Small intestine (tissue), 7 donors: ENCODE results near the gene USP43. TPM values are rescaled to one million over a fixed set of nuclear protein-coding genes. Genes with fewer than 3 reads are reported as not detected.

Source experiments
- DNase-seq, 2 donors: peaks; one replicate each; pipeline versions ENCODE4 v3.0.0 to v3.0.0-alpha.2; 2013
- FAIRE-seq: peaks from 2 replicates; lab custom pipeline; 2012; peaks lifted over from hg19 to GRCh38; lab: Jason Lieb, UNC
- H3K27ac ChIP-seq, 3 donors: one replicate each; pipeline ENCODE4 v1.5.1; 2013; ENCODE audit warnings: low read length in 2 of 3, mild to moderate bottlenecking in 2 of 3, control low read depth in 1 of 3, inconsistent platforms in 1 of 3, low read depth in 1 of 3, moderate library complexity in 1 of 3
- H3K27me3 ChIP-seq, 3 donors: one replicate each; pipeline ENCODE4 v1.6.1; 2013; ENCODE audit warnings: low read length in 3 of 3, inconsistent platforms in 1 of 3; ENCODE audit not compliant: control insufficient read depth in 3 of 3, insufficient read depth in 3 of 3
- H3K36me3 ChIP-seq, 3 donors: one replicate each; pipeline ENCODE4 v1.6.1; 2013; ENCODE audit warnings: low read length in 3 of 3, inconsistent platforms in 1 of 3, low read depth in 1 of 3, mild to moderate bottlenecking in 1 of 3, moderate library complexity in 1 of 3; ENCODE audit not compliant: control insufficient read depth in 3 of 3, insufficient read depth in 2 of 3
- H3K4me1 ChIP-seq, 3 donors: one replicate each; pipeline ENCODE4 v1.6.1; 2013; ENCODE audit warnings: low read length in 2 of 3, inconsistent platforms in 1 of 3, low read depth in 1 of 3, mild to moderate bottlenecking in 1 of 3, moderate library complexity in 1 of 3; ENCODE audit not compliant: control insufficient read depth in 3 of 3, insufficient read depth in 2 of 3
- H3K4me3 ChIP-seq, 3 donors: one replicate each; pipeline ENCODE4 v1.5.1; 2013; ENCODE audit warnings: low read length in 3 of 3, control low read depth in 1 of 3, inconsistent platforms in 1 of 3, low read depth in 1 of 3, mild to moderate bottlenecking in 1 of 3, moderate library complexity in 1 of 3
- H3K9me3 ChIP-seq, 2 donors: one replicate each; pipeline ENCODE4 v1.6.1; 2013; ENCODE audit warnings: low read depth in 1 of 2, low read length in 1 of 2; ENCODE audit not compliant: control insufficient read depth in 2 of 2, insufficient read depth in 1 of 2
- WGBS, 3 donors: extraction: QIAGEN DNeasy Blood & Tissue Kit; methylation state at CpG; one replicate each; pipeline ENCODE4 v1.1.7; 2013; 5-methylcytosine and 5-hydroxymethylcytosine counted together
- polyA plus RNA-seq, 4 donors: library from polyadenylated mRNA; stranded (reverse) in 3 of 4; unstranded in 1 of 4; fragments of 200-250 nt in 3 of 4; fragments of 120-200 nt in 1 of 4; gene quantifications; one replicate each; pipeline versions ENCODE4 v1.2.1 to v1.2.3, GENCODE V29; 2013
- donor health status: healthy with polysubstance abuse.
- donor health status: control.
- donor health status: control.
- donor health status: Bipolar disorder and iron deficiency.
- donor health status: healthy.

The USP43 gene
- polyA plus RNA-seq, 4 donors: 4.5 to 16.1 (median 8.3) TPM

- H3K36me3 ChIP-seq: peaks cover 0 to 30% (median 9%) of the 10 kb centered on the region in 3 donors
- 84 to 95% (median 91%) methylated on average over 15 of the region's 15 CpGs for WGBS, 3 donors
- no peaks in the 10 kb centered on the region for H3K4me1 ChIP-seq
- DNase-seq (no peak), FAIRE-seq (no peak)
- no peak overlapping the region for H3K27ac ChIP-seq
- no peak overlapping the region for H3K4me3 ChIP-seq
- H3K9me3 ChIP-seq: no peaks in the 10 kb centered on the region
- H3K27me3 ChIP-seq: no peaks in the 10 kb centered on the region
Observed at GRCh38 chr17:9702914-9703780, 57.8 kb downstream of the USP43 start.

DNA sequence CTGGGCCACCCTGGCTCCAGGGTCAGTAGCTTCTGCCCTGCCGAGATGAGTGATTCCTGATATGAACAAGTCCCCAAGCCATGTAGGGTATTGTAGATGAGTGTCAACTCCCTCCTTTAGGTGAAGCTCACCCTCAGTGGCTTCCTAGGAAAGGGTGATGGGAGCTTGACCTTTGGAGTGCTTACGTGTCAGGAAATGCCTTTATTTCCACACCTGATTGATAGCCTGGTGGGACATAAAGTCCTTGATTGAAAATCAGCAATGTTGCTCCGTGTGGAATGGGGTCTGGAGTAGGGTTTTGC, 58.4 kb downstream of the USP43 start:
- WGBS, 3 donors: 61 to 69% (median 65%) methylated on average over 3 of the region's 3 CpGs
- Histone ChIP-seq H3K4me1 (no peaks in the 10 kb centered on the region), H3K36me3 (peaks cover 0 to 30% (median 9%) of the 10 kb centered on the region in 3 donors), H3K27ac (no peak overlapping the region), H3K27me3 (no peaks in the 10 kb centered on the region), H3K9me3 (no peaks in the 10 kb centered on the region), H3K4me3 (no peak overlapping the region)
- DNase-seq: peak in 1 of 2 donors; percentile 35
- no peak for FAIRE-seq

DNA sequence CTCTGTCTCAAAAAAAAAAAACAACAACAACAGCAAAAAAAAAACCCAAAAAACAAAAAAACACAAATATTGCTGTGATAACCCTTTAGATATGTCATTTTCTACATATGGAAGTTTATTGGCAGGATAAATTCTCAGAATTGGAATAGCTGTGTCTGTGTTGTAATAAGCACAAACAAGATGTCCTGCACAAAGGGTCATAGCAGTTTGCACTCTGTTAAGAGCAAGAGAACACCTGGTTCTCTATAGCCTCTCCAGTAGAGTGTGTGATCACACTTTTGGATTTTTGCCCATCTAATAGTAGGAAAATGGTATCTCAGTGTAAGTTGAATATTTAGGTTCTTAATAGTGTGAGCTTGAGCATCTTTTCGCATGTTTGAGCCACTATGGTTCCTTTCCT, 60.4 kb downstream of the USP43 start:
- DNase-seq (no peak), FAIRE-seq (no peak)
- peaks cover 0 to 29% (median 7%) of the 10 kb centered on the region in 3 donors for H3K36me3 ChIP-seq
- no peaks in the 10 kb centered on the region for H3K27me3 ChIP-seq
- H3K27ac ChIP-seq: no peak overlapping the region
- H3K4me3 ChIP-seq: no peak overlapping the region
- H3K9me3 ChIP-seq: no peaks in the 10 kb centered on the region
- 98 to 100% (median 100%) methylated on average over 1 of the region's 1 CpG for WGBS, 3 donors
- no peaks in the 10 kb centered on the region for H3K4me1 ChIP-seq

DNA sequence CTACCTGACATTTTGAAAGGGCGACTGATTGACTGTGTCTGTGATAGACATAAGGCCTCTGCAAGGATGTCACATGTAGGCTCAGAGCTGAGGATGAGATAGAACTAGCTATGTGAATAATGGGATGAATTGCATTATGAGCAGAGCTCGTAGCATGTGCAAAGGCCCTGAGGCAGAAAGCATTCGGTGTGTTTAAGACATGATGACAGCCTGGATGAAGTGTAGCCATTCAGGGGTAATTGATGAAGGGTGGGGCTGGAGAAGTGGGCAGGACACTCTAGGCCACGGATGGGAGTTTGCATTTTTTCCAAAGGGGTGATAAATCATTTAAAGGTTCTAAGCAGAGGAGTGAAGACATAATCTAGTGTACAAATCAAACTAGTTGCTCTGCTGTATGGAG, 62.6 kb downstream of the USP43 start:
- Histone ChIP-seq H3K9me3 (no peaks in the 10 kb centered on the region), H3K4me1 (no peaks in the 10 kb centered on the region), H3K27ac (no peak overlapping the region), H3K36me3 (peaks cover 0 to 17% (median 8%) of the 10 kb centered on the region in 3 donors), H3K4me3 (no peak overlapping the region), H3K27me3 (no peaks in the 10 kb centered on the region)
- no peak for DNase-seq
- 89 to 91% (median 90%) methylated on average over 4 of the region's 4 CpGs for WGBS, 3 donors
- no peak for FAIRE-seq

- WGBS, 3 donors: 85 to 91% (median 86%) methylated on average over 6 of the region's 6 CpGs
- no peaks in the 10 kb centered on the region for H3K9me3 ChIP-seq
- no peak overlapping the region for H3K4me3 ChIP-seq
- FAIRE-seq: no peak
- no peaks in the 10 kb centered on the region for H3K4me1 ChIP-seq
- no peaks in the 10 kb centered on the region for H3K27me3 ChIP-seq
- H3K27ac ChIP-seq: no peak overlapping the region
- DNase-seq: no peak
- H3K36me3 ChIP-seq: peaks cover 0 to 15% (median 10%) of the 10 kb centered on the region in 3 donors
Observed at GRCh38 chr17:9714801-9715200, 69.5 kb downstream of the USP43 start.

GRCh38 chr17:9715503-9716016, 70.2 kb downstream of the USP43 start:
- Histone ChIP-seq H3K9me3 (no peaks in the 10 kb centered on the region), H3K27me3 (no peaks in the 10 kb centered on the region), H3K4me3 (no peak overlapping the region), H3K27ac (no peak overlapping the region), H3K4me1 (no peaks in the 10 kb centered on the region), H3K36me3 (peaks cover 0 to 12% (median 7%) of the 10 kb centered on the region in 3 donors)
- FAIRE-seq: no peak
- DNase-seq: no peak
- 89 to 100% (median 94%) methylated on average over 1 of the region's 1 CpG for WGBS, 3 donors

DNA sequence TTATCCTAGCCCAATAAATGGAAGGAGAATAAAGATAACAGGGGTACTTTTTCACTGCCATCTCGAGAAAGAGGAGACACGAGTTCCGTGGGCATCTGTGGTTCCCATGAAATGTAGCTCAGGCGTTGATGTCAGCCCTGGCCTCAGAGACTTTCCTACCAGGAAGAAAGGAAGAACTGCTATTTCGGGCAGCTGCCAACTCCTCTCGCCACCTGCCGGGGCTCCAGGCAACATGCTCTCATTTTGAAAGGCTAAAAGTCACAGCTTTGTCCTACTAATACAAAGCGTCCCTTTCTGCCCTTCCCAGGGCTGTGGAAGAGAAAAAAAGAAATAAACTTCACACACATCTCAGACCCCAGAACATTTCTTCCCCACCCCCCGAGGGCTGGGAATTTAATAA, 80.3 kb downstream of the USP43 start:
- peaks cover 0 to 18% (median 0%) of the 10 kb centered on the region in 3 donors for H3K36me3 ChIP-seq
- H3K4me3 ChIP-seq: no peak overlapping the region
- 61 to 71% (median 62%) methylated on average over 9 of the region's 9 CpGs for WGBS, 3 donors
- H3K4me1 ChIP-seq: no peaks in the 10 kb centered on the region
- no peaks in the 10 kb centered on the region for H3K27me3 ChIP-seq
- H3K9me3 ChIP-seq: no peaks in the 10 kb centered on the region
- no peak overlapping the region for H3K27ac ChIP-seq
- DNase-seq (no peak), FAIRE-seq (no peak)

GRCh38 chr17:9726291-9726690, 81.0 kb downstream of the USP43 start:
- H3K36me3 ChIP-seq: peaks cover 0 to 18% (median 0%) of the 10 kb centered on the region in 3 donors
- FAIRE-seq: no peak
- H3K4me3 ChIP-seq: no peak overlapping the region
- H3K27ac ChIP-seq: no peak overlapping the region
- H3K27me3 ChIP-seq: no peaks in the 10 kb centered on the region
- 74 to 85% (median 84%) methylated on average over 6 of the region's 6 CpGs for WGBS, 3 donors
- no peak for DNase-seq
- peaks cover 0 to 3% of the 10 kb centered on the region in 2 donors for H3K9me3 ChIP-seq
- no peaks in the 10 kb centered on the region for H3K4me1 ChIP-seq
